HepG2 (cell line): ENCODE results near the gene PSORS1C2. TPM values are rescaled to one million over a fixed set of nuclear protein-coding genes. Genes with fewer than 3 reads are reported as not detected.

Experiments
- ATF7 ChIP-seq, 2 experiments: fragments of 450-650 bp in 1 of 2; sonication (generic) in 1 of 2; formaldehyde crosslinking in 1 of 2; IDR thresholded peaks; 2 replicates each; pipeline versions ENCODE4 v1.4.0 to v1.6.1; 2016 to 2020; ENCODE audit warnings: antibody characterized with exemption in 1 of 2, mild to moderate bottlenecking in 1 of 2, missing genetic modification reagents in 1 of 2
- CENPX ChIP-seq: sonication (generic); formaldehyde crosslinking; IDR thresholded peaks from 2 replicates; pipeline ENCODE4 v1.9.0; 2021; ENCODE audit warnings: mild to moderate bottlenecking, missing genetic modification reagents, moderate library complexity
- CSRNP2 ChIP-seq: sonication (generic); formaldehyde crosslinking; conservative IDR thresholded peaks from 2 replicates; pipeline ENCODE4 v1.8.0; 2022; ENCODE audit warnings: low read depth, missing genetic modification reagents
- IRF1 ChIP-seq: sonication (generic); formaldehyde crosslinking; IDR thresholded peaks from 2 replicates; pipeline ENCODE4 v1.4.0; 2020; ENCODE audit warnings: low read depth, mild to moderate bottlenecking, missing genetic modification reagents
- ISX ChIP-seq: sonication (generic); formaldehyde crosslinking; conservative IDR thresholded peaks from 2 replicates; pipeline ENCODE4 v1.5.0; 2020; ENCODE audit warnings: missing genetic modification reagents
- KIAA2018 ChIP-seq: sonication (generic); formaldehyde crosslinking; IDR thresholded peaks from 2 replicates; pipeline ENCODE4 v1.5.0; 2020; ENCODE audit warnings: mild to moderate bottlenecking, missing genetic modification reagents, borderline replicate concordance
- PBX2 ChIP-seq: IDR thresholded peaks from 2 replicates; pipeline ENCODE4 v1.6.1; 2016; ENCODE audit warnings: control low read depth
- RELA ChIP-seq: sonication (generic); formaldehyde crosslinking; IDR thresholded peaks from 2 replicates; pipeline ENCODE4 v1.4.0; 2020; ENCODE audit warnings: missing genetic modification reagents
- ZNF12 ChIP-seq: sonication (generic); formaldehyde crosslinking; IDR thresholded peaks from 2 replicates; pipeline ENCODE4 v1.5.0; 2020; ENCODE audit warnings: missing genetic modification reagents
- ZNF280D ChIP-seq: sonication (generic); formaldehyde crosslinking; IDR thresholded peaks from 2 replicates; pipeline ENCODE4 v1.5.1; 2020; ENCODE audit warnings: mild to moderate bottlenecking, missing genetic modification reagents
- ZNF547 ChIP-seq: sonication (generic); formaldehyde crosslinking; IDR thresholded peaks from 2 replicates; pipeline ENCODE4 v1.5.1; 2020; ENCODE audit warnings: mild to moderate bottlenecking, missing genetic modification reagents
- polyA plus RNA-seq, 8 experiments: library from polyadenylated mRNA; depleted of rRNA in 3 of 8; stranded (reverse) in 7 of 8; unstranded in 1 of 8; fragments of >200 nt; fragmentation: Illumina TruSeq in 4 of 8; extraction: Trizol in 4 of 8; gene quantifications; 2 replicates each; pipeline versions ENCODE4 v1.2.1 to v1.2.3, GENCODE V29; 2011 to 2016; ENCODE audit warnings: low read depth in 4 of 8, missing spikeins in 1 of 8, mixed read lengths in 1 of 8; ENCODE audit not compliant: insufficient read depth in 1 of 8
- total RNA-seq, 5 experiments: library from RNA; depleted of rRNA; stranded (reverse); fragments of >200 nt; fragmentation: Illumina TruSeq; extraction: Trizol; gene quantifications; 2 replicates each; pipeline ENCODE4 v1.2.3, GENCODE V29; 2016; ENCODE audit warnings: low read depth in 1 of 5

The PSORS1C2 gene
- total and polyA plus RNA-seq, 2 of the 13 experiments (the other 11 are each of a cell fraction or from before 2014, with no cell fraction given), result not detected

GRCh38 chr6:31186052-31186734 is 47.3 kb upstream of the PSORS1C2 start (continued):
- TF ChIP-seq CSRNP2 (no peak), CENPX (CRISPR knock-in tag) (no peak), ATF7 (IDR thresholded peaks at IDR 0.05) (no peak), ATF7 (CRISPR knock-in tag; IDR thresholded peaks at IDR 0.05) (no peak), ISX (CRISPR knock-in tag) (no peak), PBX2 (CRISPR knock-in tag) (peak; percentile 75), KIAA2018 (CRISPR knock-in tag) (no peak), RELA (CRISPR knock-in tag) (no peak), ZNF280D (CRISPR knock-in tag) (peak; percentile 87), ZNF12 (CRISPR knock-in tag) (no peak), ZNF547 (0 out of 2 replicates have a peak, but pooled peaks have one; percentile 69), IRF1 (no peak)
